Measurements from ENCODE around the gene COL6A3. TPM values are rescaled to one million over a fixed set of nuclear protein-coding genes. Genes with fewer than 3 reads are reported as not detected.

The COL6A3 gene
- total RNA-seq, 1 experiment from 2014 or later, result 1.2 TPM

- peak overlapping the region; percentile 73 for H3K4me2 ChIP-seq (ENCODE audit: low read length)
- peak overlapping the region; percentile 29 to 44 for H3K4me3 ChIP-seq (replicated peaks in 1 of 2; ENCODE audit: low read depth in 1 of 2, low read length in 2 of 2)
- H3K9me3 ChIP-seq (ENCODE audit: control insufficient read depth in 1 of 2, insufficient read depth in 1 of 2, low read depth in 1 of 2, low read length in 2 of 2), result no peaks in the 10 kb centered on the region
- POLR2A ChIA-PET, result no interaction called here
- RAD21 ChIA-PET (ENCODE audit: low non-redundant PET in 1 of 2, low total read pairs in 2 of 2, uncharacterized antibody in 2 of 2, unreplicated experiment in 2 of 2), result no interaction called here
- peak overlapping the region; percentile 42 for H3K9ac ChIP-seq (ENCODE audit: low read length)
- peak overlapping the region; percentile 14 for H3K27ac ChIP-seq (ENCODE audit: low read depth, low read length)
- H3K4me1 ChIP-seq (ENCODE audit: control insufficient read depth in 1 of 2, insufficient read depth in 2 of 2, low read length in 2 of 2), result peaks cover 8 to 24% of the 10 kb centered on the region in 2 experiments
- DNase-seq (ENCODE audit: low read depth, low spot score), result peak; percentile 89
- no peaks in the 10 kb centered on the region for H3K27me3 ChIP-seq (ENCODE audit: insufficient read depth, low read length)
- CTCF ChIA-PET, result interaction anchor here (1.4 kb wide), 1 partner anchor 120 kb away, joined by 3 read pairs; no protein-coding TSS in a partner anchor
- H3K79me2 ChIP-seq (ENCODE audit: insufficient read depth, low read length), result no peaks in the 10 kb centered on the region
- ATAC-seq, result peak; percentile 87
- H3K36me3 ChIP-seq (ENCODE audit: control insufficient read depth in 1 of 2, insufficient read depth in 2 of 2, low read length in 2 of 2), result no peaks in the 10 kb centered on the region
- H4K20me1 ChIP-seq (ENCODE audit: insufficient read depth), result no peaks in the 10 kb centered on the region
- no peaks in the 10 kb centered on the region for H3K9me2 ChIP-seq (ENCODE audit: insufficient read depth)
- no TSS peak for BruUV-seq (replicated peaks)
- H2AFZ ChIP-seq (ENCODE audit: low read depth, low read length, poor library complexity, severe bottlenecking), result peak overlapping the region; percentile 92
- intact Hi-C loops (cut with micrococcal nuclease), result no loop called here
- TF ChIP-seq POLR2A (IDR thresholded peaks at IDR 0.05; ENCODE audit: borderline replicate concordance, extremely low read depth, insufficient read depth, insufficient read length), result no peak
- no peak for TF ChIP-seq ZNF274 (IDR thresholded peaks at IDR 0.05; ENCODE audit: low read depth, low read length)
- TF ChIP-seq EGR1 (IDR thresholded peaks at IDR 0.05; ENCODE audit: low read depth), result no peak
- TF ChIP-seq JUND (IDR thresholded peaks at IDR 0.05), result peak; percentile 66
- no peak for TF ChIP-seq REST (IDR thresholded peaks at IDR 0.05; ENCODE audit: low read depth)
- peak; percentile 24; the same call in 1 of the 2 replicates for TF ChIP-seq CEBPB (IDR thresholded peaks at IDR 0.05; ENCODE audit: low read depth)
- TF ChIP-seq ZFX (IDR thresholded peaks at IDR 0.05), result no peak
- TF ChIP-seq ELF1 (IDR thresholded peaks at IDR 0.05; ENCODE audit: borderline replicate concordance, low read depth), result no peak
- no peak for TF ChIP-seq ZBTB33 (IDR thresholded peaks at IDR 0.05; ENCODE audit: extremely low read depth, insufficient replicate concordance, low read length)
- peak; percentile 76 for TF ChIP-seq MAX (IDR thresholded peaks at IDR 0.05)
- TF ChIP-seq YY1 (IDR thresholded peaks at IDR 0.05; ENCODE audit: extremely low read depth, insufficient replicate concordance, low read depth, low read length), result peak; percentile 82
- TF ChIP-seq ATF3 (IDR thresholded peaks at IDR 0.05), result no peak
- TF ChIP-seq EZH2 (IDR thresholded peaks at IDR 0.05), result no peak
- TF ChIP-seq FOSL1 (IDR thresholded peaks at IDR 0.05; ENCODE audit: low read depth), result peak; percentile 79
- 0 out of 6 replicates have a peak, but pooled peaks of 1 of the 3 experiments have one; percentile 8 for TF ChIP-seq CTCF (IDR thresholded peaks at IDR 0.05 in 2 of 3, conservative IDR thresholded peaks at IDR 0.05 in 1 of 3; ENCODE audit: borderline replicate concordance in 1 of 3, insufficient read depth in 1 of 3, low read depth in 2 of 3, low read length in 2 of 3)
- 0 out of 2 replicates have a peak, but pooled peaks have one; percentile 28 for TF ChIP-seq SRF (IDR thresholded peaks at IDR 0.05; ENCODE audit: low read depth)
- TF ChIP-seq SIN3A (IDR thresholded peaks at IDR 0.05; ENCODE audit: low read depth), result peak; percentile 22; the same call in 1 of the 2 replicates
- no peak; the same call in 1 of the 2 replicates for TF ChIP-seq RAD21 (IDR thresholded peaks at IDR 0.05; ENCODE audit: low read depth)
- TF ChIP-seq TCF7L2 (IDR thresholded peaks at IDR 0.05; ENCODE audit: borderline replicate concordance, extremely low read depth, insufficient read depth, insufficient read length), result peak; percentile 60
- peak; percentile 69 for TF ChIP-seq SP1 (IDR thresholded peaks at IDR 0.05; ENCODE audit: low read depth)
Measured at GRCh38 chr2:237291138-237291792, 122.7 kb downstream of the COL6A3 start.
